WTC11 (cell line): ENCODE data around the gene TMCC2. TPM values are rescaled to one million over a fixed set of nuclear protein-coding genes. Genes with fewer than 3 reads are reported as not detected.

Experiments
- ATAC-seq: fragments of 200-7000 bp; cut with Tn5 transposase; 2 replicates; pipeline ENCODE4 v1.10.0; 2021; ENCODE audit warnings: mild to moderate bottlenecking, moderate library complexity
- CTCF ChIA-PET: fragments of 300-600 bp; sonication (Branson Sonifier 250); formaldehyde crosslinking; loops from one replicate; lab custom pipeline; 2021; ENCODE audit warnings: antibody characterized with exemption; lab: Charles Lee
- POLR2A ChIA-PET: fragments of 350-600 bp; sonication (Branson Sonifier 250); formaldehyde crosslinking; loops from one replicate; lab custom pipeline; 2021; ENCODE audit warnings: antibody characterized with exemption; lab: Charles Lee
- DNase-seq: peaks from one replicate; pipeline ENCODE4 v3.0.0; 2021; ENCODE audit warnings: low spot score
- H3K27ac Mint-ChIP-seq: 2 replicates; pipeline ENCODE4 v1.8.0; 2021; ENCODE audit warnings: mixed read lengths
- H3K27me3 Mint-ChIP-seq: 2 replicates; pipeline ENCODE4 v1.8.0; 2021; ENCODE audit warnings: low read depth, mild to moderate bottlenecking, moderate library complexity, mixed read lengths
- H3K36me3 Mint-ChIP-seq: 2 replicates; pipeline ENCODE4 v1.8.0; 2021; ENCODE audit warnings: mixed read lengths
- H3K4me1 Mint-ChIP-seq: 2 replicates; pipeline ENCODE4 v1.8.0; 2022; ENCODE audit warnings: mixed read lengths
- H3K4me3 Mint-ChIP-seq: 2 replicates; pipeline ENCODE4 v1.8.0; 2021; ENCODE audit warnings: mild to moderate bottlenecking, moderate library complexity, mixed read lengths
- H3K9me3 Mint-ChIP-seq: 2 replicates; pipeline ENCODE4 v1.8.0; 2021; ENCODE audit warnings: mixed read lengths
- CBFB ChIP-seq: sonication (generic); formaldehyde crosslinking; IDR thresholded peaks from 2 replicates; pipeline ENCODE4 v1.8.1; 2022; ENCODE audit warnings: mild to moderate bottlenecking, low read depth, missing genetic modification reagents
- CREB1 ChIP-seq: sonication (generic); formaldehyde crosslinking; IDR thresholded peaks from 2 replicates; pipeline ENCODE4 v1.8.0; 2023; ENCODE audit warnings: mild to moderate bottlenecking, missing genetic modification reagents
- ETV6 ChIP-seq: sonication (generic); formaldehyde crosslinking; IDR thresholded peaks from 2 replicates; pipeline ENCODE4 v1.8.1; 2022; ENCODE audit warnings: mild to moderate bottlenecking, missing genetic modification reagents
- FOXK1 ChIP-seq: sonication (generic); formaldehyde crosslinking; IDR thresholded peaks from 2 replicates; pipeline ENCODE4 v1.8.0; 2022; ENCODE audit warnings: mild to moderate bottlenecking, moderate library complexity, missing genetic modification reagents
- GABPB1 ChIP-seq: sonication (generic); formaldehyde crosslinking; IDR thresholded peaks from 2 replicates; pipeline ENCODE4 v1.8.1; 2023; ENCODE audit warnings: mild to moderate bottlenecking, missing genetic modification reagents
- JAZF1 ChIP-seq: fragments of 250-450 bp; sonication (Bioruptor Pico); IDR thresholded peaks from 2 replicates; pipeline ENCODE4 v1.9.0; 2021; ENCODE audit warnings: moderate library complexity, mild to moderate bottlenecking, inconsistent platforms
- MYBL2 ChIP-seq: sonication (generic); formaldehyde crosslinking; IDR thresholded peaks from 2 replicates; pipeline ENCODE4 v1.8.1; 2023; ENCODE audit warnings: mild to moderate bottlenecking, moderate library complexity, missing genetic modification reagents
- RORB ChIP-seq: fragments of 250-450 bp; sonication (Bioruptor Pico); IDR thresholded peaks from 2 replicates; pipeline ENCODE4 v1.9.0; 2021; ENCODE audit warnings: mild to moderate bottlenecking
- SMAD3 ChIP-seq: sonication (generic); formaldehyde crosslinking; IDR thresholded peaks from 2 replicates; pipeline ENCODE4 v1.8.0; 2022; ENCODE audit warnings: missing genetic modification reagents, mild to moderate bottlenecking, borderline replicate concordance
- ZNF232 ChIP-seq: sonication (generic); formaldehyde crosslinking; IDR thresholded peaks from 2 replicates; pipeline ENCODE4 v1.8.0; 2022; ENCODE audit warnings: mild to moderate bottlenecking, missing genetic modification reagents
- ZNF263 ChIP-seq: sonication (generic); formaldehyde crosslinking; IDR thresholded peaks from 2 replicates; pipeline ENCODE4 v1.8.1; 2022; ENCODE audit warnings: low read depth, mild to moderate bottlenecking, moderate library complexity, missing genetic modification reagents
- total RNA-seq: library from RNA; stranded (reverse); gene quantifications from 3 replicates; pipeline ENCODE4 v1.2.3, GENCODE V29; 2021
- TF ChIP-seq, protein P1 (sequence below): sonication (generic); formaldehyde crosslinking; IDR thresholded peaks from 2 replicates; pipeline ENCODE4 v1.8.1; 2023; ENCODE audit warnings: mild to moderate bottlenecking, missing genetic modification reagents, moderate library complexity
- TF ChIP-seq, protein P2 (sequence below): sonication (generic); formaldehyde crosslinking; IDR thresholded peaks from 2 replicates; pipeline ENCODE4 v1.8.1; 2022; ENCODE audit warnings: mild to moderate bottlenecking, missing genetic modification reagents, moderate library complexity, borderline replicate concordance
- TF ChIP-seq, protein P3 (sequence below): sonication (generic); formaldehyde crosslinking; IDR thresholded peaks from 2 replicates; pipeline ENCODE4 v1.8.0; 2022; ENCODE audit warnings: missing genetic modification reagents
- TF ChIP-seq, protein P4 (sequence below): fragments of 250-450 bp; sonication (Bioruptor Pico); IDR thresholded peaks from 2 replicates; pipeline ENCODE4 v1.9.0; 2021; ENCODE audit warnings: mild to moderate bottlenecking
- TF ChIP-seq, protein P5 (sequence below): fragments of 250-450 bp; sonication (Bioruptor Pico); IDR thresholded peaks from 2 replicates; pipeline ENCODE4 v2.1.2; 2022; ENCODE audit warnings: mild to moderate bottlenecking, moderate library complexity
- TF ChIP-seq, protein P6 (sequence below): fragments of 250-450 bp; sonication (Bioruptor Pico); IDR thresholded peaks from 2 replicates; pipeline ENCODE4 v1.9.0; 2021; ENCODE audit warnings: mild to moderate bottlenecking
- TF ChIP-seq, protein P7 (sequence below): sonication (generic); formaldehyde crosslinking; IDR thresholded peaks from 2 replicates; pipeline ENCODE4 v1.8.0; 2022; ENCODE audit warnings: mild to moderate bottlenecking, missing genetic modification reagents

The TMCC2 gene
- total RNA-seq, 1 experiment from 2014 or later: 9.5 TPM

DNA sequence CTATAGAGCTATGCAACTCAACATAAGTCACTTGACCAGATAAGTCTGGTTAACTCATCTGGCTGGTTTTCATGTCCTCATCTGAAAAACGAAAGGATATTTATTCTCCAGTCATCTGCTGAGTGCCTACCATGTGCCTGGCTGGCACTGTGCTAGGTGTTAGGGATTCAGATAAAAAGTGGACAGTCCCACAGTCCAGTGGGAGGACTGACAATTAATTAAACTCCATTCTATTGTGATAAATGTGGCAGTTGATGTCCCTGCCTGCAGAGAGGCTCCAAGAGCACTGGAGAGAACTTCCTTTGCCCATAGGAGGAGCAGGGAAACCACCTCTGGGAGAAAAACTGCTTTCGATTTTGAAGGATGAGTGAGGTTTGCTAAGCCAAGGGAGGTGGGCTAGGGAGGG lies 88.4 kb downstream of the TMCC2 start:
- ChIA-PET POLR2A (interaction anchor here (0.6 to 10.5 kb wide), 2 partner anchors 9 to 15 kb away, joined by 3 to 186 read pairs; no protein-coding TSS in a partner anchor), CTCF (interaction anchor here (3.4 to 3.8 kb wide), 2 partner anchors 10 to 42 kb away, joined by 43 to 55 read pairs; no protein-coding TSS in a partner anchor)
- Mint-ChIP-seq H3K27ac (no peak overlapping the region), H3K4me3 (no peak overlapping the region), H3K36me3 (peaks cover 26% of the 10 kb centered on the region), H3K4me1 (peaks cover 92% of the 10 kb centered on the region), H3K9me3 (no peaks in the 10 kb centered on the region), H3K27me3 (peaks cover 16% of the 10 kb centered on the region)
- ATAC-seq (no peak), DNase-seq (no peak)
- TF ChIP-seq, protein P1, sequence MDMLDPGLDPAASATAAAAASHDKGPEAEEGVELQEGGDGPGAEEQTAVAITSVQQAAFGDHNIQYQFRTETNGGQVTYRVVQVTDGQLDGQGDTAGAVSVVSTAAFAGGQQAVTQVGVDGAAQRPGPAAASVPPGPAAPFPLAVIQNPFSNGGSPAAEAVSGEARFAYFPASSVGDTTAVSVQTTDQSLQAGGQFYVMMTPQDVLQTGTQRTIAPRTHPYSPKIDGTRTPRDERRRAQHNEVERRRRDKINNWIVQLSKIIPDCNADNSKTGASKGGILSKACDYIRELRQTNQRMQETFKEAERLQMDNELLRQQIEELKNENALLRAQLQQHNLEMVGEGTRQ (CRISPR knock-in tag): no peak
- TF ChIP-seq CREB1 (CRISPR knock-in tag): no peak
- TF ChIP-seq, protein P2, sequence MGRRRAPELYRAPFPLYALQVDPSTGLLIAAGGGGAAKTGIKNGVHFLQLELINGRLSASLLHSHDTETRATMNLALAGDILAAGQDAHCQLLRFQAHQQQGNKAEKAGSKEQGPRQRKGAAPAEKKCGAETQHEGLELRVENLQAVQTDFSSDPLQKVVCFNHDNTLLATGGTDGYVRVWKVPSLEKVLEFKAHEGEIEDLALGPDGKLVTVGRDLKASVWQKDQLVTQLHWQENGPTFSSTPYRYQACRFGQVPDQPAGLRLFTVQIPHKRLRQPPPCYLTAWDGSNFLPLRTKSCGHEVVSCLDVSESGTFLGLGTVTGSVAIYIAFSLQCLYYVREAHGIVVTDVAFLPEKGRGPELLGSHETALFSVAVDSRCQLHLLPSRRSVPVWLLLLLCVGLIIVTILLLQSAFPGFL (CRISPR knock-in tag): no peak
- no peak for TF ChIP-seq SMAD3 (CRISPR knock-in tag)
- TF ChIP-seq ETV6: no peak
- TF ChIP-seq, protein P3, sequence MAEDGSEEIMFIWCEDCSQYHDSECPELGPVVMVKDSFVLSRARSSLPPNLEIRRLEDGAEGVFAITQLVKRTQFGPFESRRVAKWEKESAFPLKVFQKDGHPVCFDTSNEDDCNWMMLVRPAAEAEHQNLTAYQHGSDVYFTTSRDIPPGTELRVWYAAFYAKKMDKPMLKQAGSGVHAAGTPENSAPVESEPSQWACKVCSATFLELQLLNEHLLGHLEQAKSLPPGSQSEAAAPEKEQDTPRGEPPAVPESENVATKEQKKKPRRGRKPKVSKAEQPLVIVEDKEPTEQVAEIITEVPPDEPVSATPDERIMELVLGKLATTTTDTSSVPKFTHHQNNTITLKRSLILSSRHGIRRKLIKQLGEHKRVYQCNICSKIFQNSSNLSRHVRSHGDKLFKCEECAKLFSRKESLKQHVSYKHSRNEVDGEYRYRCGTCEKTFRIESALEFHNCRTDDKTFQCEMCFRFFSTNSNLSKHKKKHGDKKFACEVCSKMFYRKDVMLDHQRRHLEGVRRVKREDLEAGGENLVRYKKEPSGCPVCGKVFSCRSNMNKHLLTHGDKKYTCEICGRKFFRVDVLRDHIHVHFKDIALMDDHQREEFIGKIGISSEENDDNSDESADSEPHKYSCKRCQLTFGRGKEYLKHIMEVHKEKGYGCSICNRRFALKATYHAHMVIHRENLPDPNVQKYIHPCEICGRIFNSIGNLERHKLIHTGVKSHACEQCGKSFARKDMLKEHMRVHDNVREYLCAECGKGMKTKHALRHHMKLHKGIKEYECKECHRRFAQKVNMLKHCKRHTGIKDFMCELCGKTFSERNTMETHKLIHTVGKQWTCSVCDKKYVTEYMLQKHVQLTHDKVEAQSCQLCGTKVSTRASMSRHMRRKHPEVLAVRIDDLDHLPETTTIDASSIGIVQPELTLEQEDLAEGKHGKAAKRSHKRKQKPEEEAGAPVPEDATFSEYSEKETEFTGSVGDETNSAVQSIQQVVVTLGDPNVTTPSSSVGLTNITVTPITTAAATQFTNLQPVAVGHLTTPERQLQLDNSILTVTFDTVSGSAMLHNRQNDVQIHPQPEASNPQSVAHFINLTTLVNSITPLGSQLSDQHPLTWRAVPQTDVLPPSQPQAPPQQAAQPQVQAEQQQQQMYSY: no peak
- TF ChIP-seq GABPB1: no peak
- TF ChIP-seq ZNF263 (CRISPR knock-in tag): no peak

DNA sequence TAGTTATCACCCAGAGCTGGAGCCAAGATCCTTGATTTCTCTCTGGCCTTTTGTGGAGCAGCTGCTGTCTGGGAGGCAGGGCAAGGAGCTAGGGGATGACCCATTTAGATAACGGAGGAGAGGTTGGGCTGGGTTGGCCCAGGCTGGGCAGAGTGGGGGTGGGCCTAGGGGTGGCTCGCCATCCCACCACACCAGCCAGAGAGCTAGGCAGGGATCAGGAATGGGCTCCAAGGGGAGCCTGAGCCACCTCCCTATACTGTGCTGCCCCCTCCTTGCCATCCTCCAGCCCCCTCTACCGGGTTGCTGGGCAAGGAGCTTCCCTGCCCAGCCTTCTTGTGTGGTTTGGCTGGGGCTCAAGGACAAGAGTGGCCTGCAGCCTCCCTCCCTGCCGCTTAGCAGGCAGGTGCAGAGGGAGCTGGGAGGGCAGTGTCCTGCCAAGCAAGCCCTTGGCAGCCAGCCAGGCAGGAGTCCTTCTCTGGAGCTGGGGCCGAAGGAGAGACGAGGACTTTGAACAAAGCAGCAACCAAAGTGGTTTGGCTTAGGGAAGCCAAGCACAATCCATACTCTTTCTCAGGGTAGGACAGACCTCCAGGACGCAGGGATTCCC lies 89.7 kb downstream of the TMCC2 start:
- H3K27ac Mint-ChIP-seq: peak overlapping the region; percentile 53; the same call in 1 of the 2 replicates
- H3K4me3 Mint-ChIP-seq: no peak overlapping the region
- peaks cover 86% of the 10 kb centered on the region for H3K4me1 Mint-ChIP-seq
- DNase-seq: no peak
- TF ChIP-seq MYBL2 (CRISPR knock-in tag): no peak
- no peak for TF ChIP-seq FOXK1 (CRISPR knock-in tag)
- TF ChIP-seq, protein P2 (CRISPR knock-in tag): no peak
- TF ChIP-seq, protein P4, sequence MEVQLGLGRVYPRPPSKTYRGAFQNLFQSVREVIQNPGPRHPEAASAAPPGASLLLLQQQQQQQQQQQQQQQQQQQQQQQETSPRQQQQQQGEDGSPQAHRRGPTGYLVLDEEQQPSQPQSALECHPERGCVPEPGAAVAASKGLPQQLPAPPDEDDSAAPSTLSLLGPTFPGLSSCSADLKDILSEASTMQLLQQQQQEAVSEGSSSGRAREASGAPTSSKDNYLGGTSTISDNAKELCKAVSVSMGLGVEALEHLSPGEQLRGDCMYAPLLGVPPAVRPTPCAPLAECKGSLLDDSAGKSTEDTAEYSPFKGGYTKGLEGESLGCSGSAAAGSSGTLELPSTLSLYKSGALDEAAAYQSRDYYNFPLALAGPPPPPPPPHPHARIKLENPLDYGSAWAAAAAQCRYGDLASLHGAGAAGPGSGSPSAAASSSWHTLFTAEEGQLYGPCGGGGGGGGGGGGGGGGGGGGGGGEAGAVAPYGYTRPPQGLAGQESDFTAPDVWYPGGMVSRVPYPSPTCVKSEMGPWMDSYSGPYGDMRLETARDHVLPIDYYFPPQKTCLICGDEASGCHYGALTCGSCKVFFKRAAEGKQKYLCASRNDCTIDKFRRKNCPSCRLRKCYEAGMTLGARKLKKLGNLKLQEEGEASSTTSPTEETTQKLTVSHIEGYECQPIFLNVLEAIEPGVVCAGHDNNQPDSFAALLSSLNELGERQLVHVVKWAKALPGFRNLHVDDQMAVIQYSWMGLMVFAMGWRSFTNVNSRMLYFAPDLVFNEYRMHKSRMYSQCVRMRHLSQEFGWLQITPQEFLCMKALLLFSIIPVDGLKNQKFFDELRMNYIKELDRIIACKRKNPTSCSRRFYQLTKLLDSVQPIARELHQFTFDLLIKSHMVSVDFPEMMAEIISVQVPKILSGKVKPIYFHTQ (CRISPR knock-in tag): no peak
- no peak for TF ChIP-seq ZNF263 (CRISPR knock-in tag)
- TF ChIP-seq, protein P5, sequence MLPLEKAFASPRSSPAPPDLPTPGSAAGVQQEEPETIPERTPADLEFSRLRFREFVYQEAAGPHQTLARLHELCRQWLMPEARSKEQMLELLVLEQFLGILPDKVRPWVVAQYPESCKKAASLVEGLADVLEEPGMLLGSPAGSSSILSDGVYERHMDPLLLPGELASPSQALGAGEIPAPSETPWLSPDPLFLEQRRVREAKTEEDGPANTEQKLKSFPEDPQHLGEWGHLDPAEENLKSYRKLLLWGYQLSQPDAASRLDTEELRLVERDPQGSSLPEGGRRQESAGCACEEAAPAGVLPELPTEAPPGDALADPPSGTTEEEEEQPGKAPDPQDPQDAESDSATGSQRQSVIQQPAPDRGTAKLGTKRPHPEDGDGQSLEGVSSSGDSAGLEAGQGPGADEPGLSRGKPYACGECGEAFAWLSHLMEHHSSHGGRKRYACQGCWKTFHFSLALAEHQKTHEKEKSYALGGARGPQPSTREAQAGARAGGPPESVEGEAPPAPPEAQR (CRISPR knock-in tag): no peak
- no peak for TF ChIP-seq ZNF232 (CRISPR knock-in tag)
- TF ChIP-seq, protein P6, sequence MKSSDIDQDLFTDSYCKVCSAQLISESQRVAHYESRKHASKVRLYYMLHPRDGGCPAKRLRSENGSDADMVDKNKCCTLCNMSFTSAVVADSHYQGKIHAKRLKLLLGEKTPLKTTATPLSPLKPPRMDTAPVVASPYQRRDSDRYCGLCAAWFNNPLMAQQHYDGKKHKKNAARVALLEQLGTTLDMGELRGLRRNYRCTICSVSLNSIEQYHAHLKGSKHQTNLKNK (CRISPR knock-in tag): no peak
- TF ChIP-seq JAZF1 (CRISPR knock-in tag): no peak
- TF ChIP-seq, protein P7, sequence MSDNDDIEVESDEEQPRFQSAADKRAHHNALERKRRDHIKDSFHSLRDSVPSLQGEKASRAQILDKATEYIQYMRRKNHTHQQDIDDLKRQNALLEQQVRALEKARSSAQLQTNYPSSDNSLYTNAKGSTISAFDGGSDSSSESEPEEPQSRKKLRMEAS (CRISPR knock-in tag): no peak
- TF ChIP-seq CREB1 (CRISPR knock-in tag): no peak
- TF ChIP-seq RORB: no peak
- no peak for TF ChIP-seq ETV6
- TF ChIP-seq CBFB (CRISPR knock-in tag): no peak
- CTCF ChIA-PET: interaction anchor here (0.6 to 3.8 kb wide), 14 partner anchors 8 to 127 kb away, joined by 3 to 55 read pairs (median 4); no protein-coding TSS in a partner anchor
- POLR2A ChIA-PET: interaction anchor here (1.3 to 10.5 kb wide), 4 partner anchors 17 to 44 kb away, joined by 4 to 186 read pairs (median 6); no protein-coding TSS in a partner anchor
- ATAC-seq: no peak
- H3K27me3 Mint-ChIP-seq: peaks cover 25% of the 10 kb centered on the region
- no peaks in the 10 kb centered on the region for H3K9me3 Mint-ChIP-seq
- H3K36me3 Mint-ChIP-seq: peaks cover 19% of the 10 kb centered on the region
